ENCODE results near the gene NIP7.

Gene NIP7

DNA sequence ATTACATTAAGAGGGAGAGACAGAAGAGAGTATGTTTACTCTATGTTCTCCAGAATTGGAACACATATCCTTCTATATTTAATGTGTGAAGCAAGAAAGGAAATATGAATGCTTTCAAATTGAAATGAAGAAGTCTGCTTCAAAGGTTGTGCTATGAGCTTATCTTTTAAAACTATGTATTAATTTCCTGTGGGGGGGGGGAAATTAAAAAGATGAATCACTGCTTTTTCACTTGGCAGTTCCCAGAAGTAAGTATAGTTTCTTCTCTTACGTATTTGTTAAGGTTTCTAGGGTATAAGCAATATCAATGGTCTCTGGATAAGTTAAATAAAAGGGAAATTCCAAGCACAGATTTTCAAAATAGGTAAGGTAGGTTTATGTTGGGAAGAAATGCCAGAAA lies 39.2 kb downstream of the NIP7 start:
- no peak overlapping the region for H3K4me3 Mint-ChIP-seq
- no peaks in the 10 kb centered on the region for H3K9me3 Mint-ChIP-seq
- no peaks in the 10 kb centered on the region for H3K27me3 Mint-ChIP-seq
- peak overlapping the region; percentile 71 for H3K27ac Mint-ChIP-seq
- ATAC-seq = no peak
- peaks cover 33% of the 10 kb centered on the region for H3K4me1 Mint-ChIP-seq
- H3K36me3 Mint-ChIP-seq = peaks cover 54% of the 10 kb centered on the region

DNA sequence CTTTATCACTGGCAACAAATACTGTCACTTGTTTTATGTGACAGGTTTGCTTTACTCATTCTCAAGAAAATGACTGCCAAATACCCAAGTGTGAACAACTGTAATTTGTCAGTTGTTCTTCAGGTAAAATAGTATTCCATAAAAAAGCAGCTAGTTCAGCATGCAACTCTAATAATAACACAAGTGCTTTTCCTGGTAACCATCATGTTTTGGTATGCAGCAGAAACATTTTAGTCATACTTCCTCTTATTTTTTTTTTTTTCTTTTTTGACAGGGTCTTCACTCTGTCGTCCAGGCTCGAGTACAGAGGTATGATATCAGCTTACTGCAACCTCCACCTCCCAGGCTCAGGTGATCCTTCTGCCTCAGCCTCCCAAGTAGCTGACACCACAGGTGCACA lies 41.7 kb downstream of the NIP7 start:
- Mint-ChIP-seq H3K9me3 (no peaks in the 10 kb centered on the region), H3K4me3 (peak overlapping the region; percentile 54), H3K27ac (peak overlapping the region; percentile 80), H3K4me1 (peaks cover 51% of the 10 kb centered on the region), H3K27me3 (no peaks in the 10 kb centered on the region), H3K36me3 (peaks cover 57% of the 10 kb centered on the region)
- no peak for ATAC-seq

DNA sequence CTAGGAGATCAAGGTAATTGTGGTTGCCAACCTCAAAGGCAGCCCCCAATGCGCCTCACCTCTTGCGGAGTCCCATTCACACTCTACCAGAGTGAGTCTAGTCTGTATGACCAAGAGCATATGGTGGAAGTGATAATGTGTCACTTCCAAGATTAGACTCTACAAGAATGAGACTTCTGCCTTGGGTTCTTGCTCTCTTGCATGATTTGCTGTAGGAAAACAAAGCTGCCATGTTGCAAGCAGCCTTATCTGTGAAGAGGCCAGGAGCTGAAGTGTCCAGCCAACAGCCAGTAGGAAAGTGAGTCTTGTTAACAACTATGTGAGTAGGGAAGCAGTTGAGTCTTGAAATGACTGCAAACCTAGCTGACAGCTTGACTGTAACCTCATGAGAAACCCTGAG lies 42.8 kb downstream of the NIP7 start:
- peaks cover 52% of the 10 kb centered on the region for H3K4me1 Mint-ChIP-seq
- peaks cover 50% of the 10 kb centered on the region for H3K36me3 Mint-ChIP-seq
- no peak overlapping the region for H3K4me3 Mint-ChIP-seq
- H3K27ac Mint-ChIP-seq = peak overlapping the region; percentile 67
- no peaks in the 10 kb centered on the region for H3K9me3 Mint-ChIP-seq
- ATAC-seq = no peak
- H3K27me3 Mint-ChIP-seq = no peaks in the 10 kb centered on the region

DNA sequence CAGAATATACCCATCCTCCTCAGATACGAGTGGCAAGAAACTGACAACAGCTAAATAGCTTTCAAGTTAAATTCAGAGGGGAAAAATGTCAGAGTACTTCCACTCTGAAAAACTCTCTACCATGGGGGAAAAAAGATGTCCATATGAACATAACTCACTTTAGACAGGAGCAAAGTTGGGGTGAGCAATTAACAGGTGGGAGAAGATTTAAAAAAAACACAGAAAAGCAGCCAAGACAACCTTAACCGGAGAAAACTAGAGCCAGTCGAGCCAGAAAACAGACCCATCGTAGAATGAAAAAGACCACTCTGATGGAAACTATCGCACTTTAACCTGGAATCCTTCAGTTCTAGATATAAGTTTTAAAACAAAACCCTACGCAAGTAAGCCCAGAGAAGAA lies 45.4 kb downstream of the NIP7 start:
- no peak for ATAC-seq
- no peaks in the 10 kb centered on the region for H3K9me3 Mint-ChIP-seq
- H3K36me3 Mint-ChIP-seq = peaks cover 32% of the 10 kb centered on the region
- H3K4me1 Mint-ChIP-seq = peaks cover 40% of the 10 kb centered on the region
- H3K4me3 Mint-ChIP-seq = peak overlapping the region; percentile 93
- peak overlapping the region; percentile 86 for H3K27ac Mint-ChIP-seq
- H3K27me3 Mint-ChIP-seq = no peaks in the 10 kb centered on the region

DNA sequence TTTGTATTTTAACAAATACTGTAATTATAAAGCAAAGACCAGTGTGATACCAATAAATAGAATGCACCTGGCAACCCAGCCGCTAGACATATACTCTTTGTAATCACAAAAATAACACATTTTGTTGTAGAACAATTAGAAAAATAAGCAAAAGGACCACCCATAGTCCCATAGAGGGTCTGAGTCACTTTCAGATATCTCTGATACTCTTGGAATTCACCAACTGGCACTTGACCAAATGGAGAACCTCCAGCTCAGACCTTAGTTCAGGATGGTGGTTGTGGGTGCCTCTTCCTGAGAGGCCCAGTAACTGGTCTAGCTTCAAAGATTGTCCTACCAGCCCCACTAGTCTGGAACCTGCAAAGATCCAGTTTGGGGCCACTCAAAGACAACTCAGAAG lies 47.0 kb downstream of the NIP7 start:
- Mint-ChIP-seq H3K27ac (no peak overlapping the region), H3K9me3 (no peaks in the 10 kb centered on the region)
- ATAC-seq = no peak

More for the DNA sequence above, 47.0 kb downstream of the NIP7 start:
- Mint-ChIP-seq H3K36me3 (peaks cover 27% of the 10 kb centered on the region), H3K4me3 (no peak overlapping the region), H3K4me1 (peaks cover 35% of the 10 kb centered on the region), H3K27me3 (no peaks in the 10 kb centered on the region)
